HepG2 (cell line): ENCODE measurements around the gene ALDH1A1. TPM values are rescaled to one million over a fixed set of nuclear protein-coding genes. Genes with fewer than 3 reads are reported as not detected.

Experiments
- ARHGAP35 ChIP-seq: sonication (generic); formaldehyde crosslinking; IDR thresholded peaks from 2 replicates; pipeline ENCODE4 v1.9.0; 2022; ENCODE audit warnings: mild to moderate bottlenecking, inconsistent platforms, moderate library complexity, missing genetic modification reagents, borderline replicate concordance
- ARID3A ChIP-seq: IDR thresholded peaks from 2 replicates; pipeline ENCODE4 v1.6.1; 2012; ENCODE audit warnings: low read depth, low read length, improper control_type of control experiment
- CEBPB ChIP-seq: IDR thresholded peaks from 2 replicates; pipeline ENCODE4 v1.6.1; 2011; ENCODE audit warnings: low read depth, low read length, improper control_type of control experiment, borderline replicate concordance
- FOXA3 ChIP-seq: IDR thresholded peaks from 2 replicates; pipeline ENCODE4 v1.6.1; 2016; ENCODE audit warnings: missing genetic modification reagents, missing compliant biosample characterization
- GRHL1 ChIP-seq: sonication (generic); formaldehyde crosslinking; conservative IDR thresholded peaks from 2 replicates; pipeline ENCODE4 v1.8.0; 2022; ENCODE audit warnings: missing genetic modification reagents
- HNRNPK ChIP-seq: fragments of 200-400 bp; formaldehyde crosslinking; IDR thresholded peaks from 2 replicates; pipeline ENCODE4 v1.6.1; 2018; ENCODE audit warnings: low read length, low read depth, moderate library complexity, mild to moderate bottlenecking; ENCODE audit not compliant: poor library complexity, severe bottlenecking
- KLF13 ChIP-seq: sonication (generic); formaldehyde crosslinking; IDR thresholded peaks from 2 replicates; pipeline ENCODE4 v1.4.0; 2020; ENCODE audit warnings: mild to moderate bottlenecking, missing genetic modification reagents
- MBNL3 ChIP-seq: fragments of 250-450 bp; sonication (Bioruptor Pico); conservative IDR thresholded peaks from 2 replicates; pipeline ENCODE4 v1.8.0; 2022; ENCODE audit warnings: mild to moderate bottlenecking, inconsistent platforms
- MED13 ChIP-seq: sonication (generic); formaldehyde crosslinking; IDR thresholded peaks from 2 replicates; pipeline ENCODE4 v1.5.0; 2020; ENCODE audit warnings: missing genetic modification reagents
- MYPOP ChIP-seq: sonication (generic); formaldehyde crosslinking; IDR thresholded peaks from 2 replicates; pipeline ENCODE4 v1.8.1; 2023; ENCODE audit warnings: mild to moderate bottlenecking, moderate library complexity, missing genetic modification reagents
- NR2F1 ChIP-seq, 2 experiments: fragments of 450-650 bp in 1 of 2; formaldehyde crosslinking in 1 of 2; IDR thresholded peaks; 2 replicates each; pipeline versions ENCODE4 v1.5.0 to v1.6.1; 2016 to 2020; ENCODE audit warnings: mild to moderate bottlenecking in 1 of 2, missing compliant biosample characterization in 1 of 2, missing genetic modification reagents in 1 of 2, moderate library complexity in 1 of 2
- SETDB1 ChIP-seq: sonication (generic); formaldehyde crosslinking; IDR thresholded peaks from 2 replicates; pipeline ENCODE4 v1.5.1; 2020; ENCODE audit warnings: missing genetic modification reagents, mild to moderate bottlenecking, borderline replicate concordance
- SMC3 ChIP-seq: IDR thresholded peaks from 2 replicates; pipeline ENCODE4 v1.6.1; 2011; ENCODE audit warnings: low read length, improper control_type of control experiment
- SOX5 ChIP-seq: IDR thresholded peaks from 2 replicates; pipeline ENCODE4 v1.6.1; 2016; ENCODE audit warnings: borderline replicate concordance
- YY1 ChIP-seq: IDR thresholded peaks from 2 replicates; pipeline ENCODE4 v1.6.1; 2011; ENCODE audit warnings: low read length, low read depth, moderate library complexity, mild to moderate bottlenecking; ENCODE audit not compliant: insufficient read depth, insufficient replicate concordance
- ZBTB7B ChIP-seq: sonication (generic); formaldehyde crosslinking; IDR thresholded peaks from 2 replicates; pipeline ENCODE4 v1.4.0; 2020; ENCODE audit warnings: missing genetic modification reagents
- ZMAT5 ChIP-seq: sonication (generic); formaldehyde crosslinking; IDR thresholded peaks from 2 replicates; pipeline ENCODE4 v1.5.0; 2020; ENCODE audit warnings: mild to moderate bottlenecking, low read depth, missing genetic modification reagents, borderline replicate concordance
- ZNF343 ChIP-seq: sonication (generic); formaldehyde crosslinking; IDR thresholded peaks from 2 replicates; pipeline ENCODE4 v1.4.0; 2020; ENCODE audit warnings: mild to moderate bottlenecking, missing genetic modification reagents
- ZNF550 ChIP-seq: sonication (generic); formaldehyde crosslinking; IDR thresholded peaks from 2 replicates; pipeline ENCODE4 v1.4.0; 2020; ENCODE audit warnings: mild to moderate bottlenecking, missing genetic modification reagents, borderline replicate concordance
- ZSCAN5A ChIP-seq: sonication (generic); formaldehyde crosslinking; IDR thresholded peaks from 2 replicates; pipeline ENCODE4 v1.8.0; 2022; ENCODE audit warnings: mild to moderate bottlenecking, missing genetic modification reagents, borderline replicate concordance
- polyA plus RNA-seq, 8 experiments: library from polyadenylated mRNA; depleted of rRNA in 3 of 8; stranded (reverse) in 7 of 8; unstranded in 1 of 8; fragments of >200 nt; fragmentation: Illumina TruSeq in 4 of 8; extraction: Trizol in 4 of 8; gene quantifications; 2 replicates each; pipeline versions ENCODE4 v1.2.1 to v1.2.3, GENCODE V29; 2011 to 2016; ENCODE audit warnings: low read depth in 4 of 8, missing spikeins in 1 of 8, mixed read lengths in 1 of 8; ENCODE audit not compliant: insufficient read depth in 1 of 8
- total RNA-seq, 5 experiments: library from RNA; depleted of rRNA; stranded (reverse); fragments of >200 nt; fragmentation: Illumina TruSeq; extraction: Trizol; gene quantifications; 2 replicates each; pipeline ENCODE4 v1.2.3, GENCODE V29; 2016; ENCODE audit warnings: low read depth in 1 of 5

ALDH1A1 gene
- total and polyA plus RNA-seq, 2 of the 13 experiments (the other 11 are each of a cell fraction or from before 2014, with no cell fraction given) = 88.2 to 439 TPM

DNA sequence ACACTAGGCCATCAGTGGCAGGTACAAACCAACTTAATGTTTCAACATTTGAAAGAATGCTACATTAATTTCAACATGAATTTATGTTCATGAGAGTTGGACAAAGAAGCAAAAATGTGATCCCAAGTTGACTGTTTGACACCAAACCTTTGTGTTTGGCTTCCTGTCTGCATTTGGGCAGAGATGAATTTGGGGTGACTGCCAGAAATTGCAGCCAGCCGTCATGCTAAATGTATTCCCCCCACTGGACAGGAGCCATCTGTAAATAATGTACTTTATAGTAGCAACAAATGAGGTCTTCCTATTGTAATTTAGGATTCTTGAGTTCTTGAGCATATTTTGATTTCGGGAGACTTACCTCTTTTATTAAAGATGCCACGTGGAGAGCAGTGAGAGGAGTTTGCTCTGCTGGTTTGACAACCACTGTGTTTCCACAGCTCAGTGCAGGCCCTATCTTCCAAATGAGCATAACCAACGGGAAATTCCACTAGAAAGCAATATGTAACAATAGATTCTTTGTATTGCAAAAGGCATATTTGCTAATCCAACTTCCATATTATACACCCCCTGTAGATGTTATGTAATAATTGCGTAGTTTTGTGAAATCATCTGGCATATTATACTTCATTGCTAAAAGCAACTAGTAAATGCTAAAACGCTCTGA is 27.6 kb downstream of the ALDH1A1 start (continued):
- TF ChIP-seq ZNF550 (CRISPR knock-in tag) = no peak
- no peak for TF ChIP-seq ARHGAP35 (CRISPR knock-in tag)
- peak; percentile 57; the same call in 1 of the 2 replicates for TF ChIP-seq SOX5
- TF ChIP-seq YY1 = no peak
- TF ChIP-seq ZMAT5 (CRISPR knock-in tag) = no peak
- no peak for TF ChIP-seq GRHL1
- TF ChIP-seq SETDB1 (CRISPR knock-in tag) = no peak
- TF ChIP-seq ZSCAN5A (CRISPR knock-in tag) = no peak
- peak; percentile 94 for TF ChIP-seq CEBPB
- TF ChIP-seq KLF13 (CRISPR knock-in tag) = no peak
- TF ChIP-seq HNRNPK = no peak
- peak; percentile 64 for TF ChIP-seq ARID3A
- no peak for TF ChIP-seq ZNF343 (CRISPR knock-in tag)
- TF ChIP-seq MBNL3 (CRISPR knock-in tag) = no peak
- TF ChIP-seq ZBTB7B (CRISPR knock-in tag) = no peak
- no peak for TF ChIP-seq MYPOP (CRISPR knock-in tag)
- peak; percentile 26; the same call in 1 of the 2 replicates for TF ChIP-seq SMC3
- no peak for TF ChIP-seq MED13 (CRISPR knock-in tag)
- TF ChIP-seq FOXA3 (CRISPR knock-in tag) = peak; percentile 48; the same call in 1 of the 2 replicates
- TF ChIP-seq NR2F1 (CRISPR knock-in tag; IDR thresholded peaks at IDR 0.05) = no peak
